GM18858 (cell line): ENCODE data around the gene DCUN1D2.
"Not testable (repeated sequence)": the region's sequence is repeated elsewhere in the genome, so short reads cannot be mapped to it uniquely, and the experiment has no call there.

Experiments used
- ATAC-seq: cut with Tn5 transposase; IDR thresholded peaks from one replicate; pipeline ENCODE4 v1.9.1; 2021; ENCODE audit not compliant: unreplicated experiment

DCUN1D2 gene

GRCh38 chr13:113448885-113449692 lies 41.4 kb downstream of the DCUN1D2 start:
- ATAC-seq, result no peak

GRCh38 chr13:113448545-113448884 lies 42.0 kb downstream of the DCUN1D2 start:
- no peak for ATAC-seq

DNA sequence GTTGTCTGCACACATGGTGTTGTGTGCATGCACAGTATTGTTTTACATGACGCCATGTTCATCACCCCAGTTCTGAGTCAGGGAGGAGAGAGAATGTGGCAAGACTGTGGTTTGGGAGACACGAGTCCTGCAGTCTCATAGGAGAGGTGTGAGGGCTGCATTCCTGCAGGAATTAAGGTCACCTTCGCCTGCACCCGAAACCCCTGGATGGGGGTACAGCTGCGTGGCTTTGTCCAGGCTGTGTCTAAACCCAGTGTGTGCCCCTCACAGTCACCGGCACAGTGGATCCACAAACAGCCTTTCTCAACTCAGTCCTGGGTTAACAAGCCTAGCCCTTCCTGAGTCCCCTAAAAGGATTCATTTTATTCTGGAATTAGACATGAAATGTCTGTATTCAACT lies 42.9 kb downstream of the DCUN1D2 start:
- no peak for ATAC-seq

- ATAC-seq, result no peak
Observed at GRCh38 chr13:113446488-113446854, 44.0 kb downstream of the DCUN1D2 start.

DNA sequence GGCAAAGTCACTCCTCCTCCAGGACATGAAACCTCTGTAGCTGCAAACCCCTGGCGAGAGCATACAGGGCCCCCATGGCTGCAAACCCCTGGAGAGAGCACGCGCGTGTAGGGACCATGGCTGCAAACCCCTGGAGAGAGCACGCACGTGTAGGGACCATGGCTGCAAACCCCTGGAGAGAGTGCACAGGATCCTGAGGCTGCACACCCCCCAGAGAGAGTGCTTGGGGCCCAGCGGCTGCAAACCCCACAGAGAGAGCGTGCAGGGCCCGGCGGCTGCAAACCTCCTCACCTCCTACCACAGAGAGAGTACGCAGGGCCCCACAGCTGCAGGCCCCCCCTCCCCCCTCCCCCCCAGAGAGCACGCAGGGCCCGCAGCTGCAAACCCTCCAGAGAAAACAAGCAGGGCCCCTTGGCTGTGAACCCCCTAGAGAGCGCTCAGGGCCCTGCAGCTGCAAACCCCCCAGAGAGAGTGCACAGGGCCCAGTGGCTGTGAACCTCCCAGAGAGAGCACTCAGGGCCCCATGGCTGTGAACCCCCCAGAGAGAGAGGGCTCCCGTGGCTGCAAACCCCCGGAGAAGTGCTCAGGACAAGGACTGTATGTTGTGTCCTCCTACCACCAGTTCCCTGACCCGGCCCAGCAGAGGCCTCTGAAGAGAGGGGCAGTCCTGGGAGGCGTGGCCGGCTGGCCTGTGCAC lies 44.6 kb downstream of the DCUN1D2 start:
- no peak for ATAC-seq

GRCh38 chr13:113443991-113444390 lies 46.5 kb downstream of the DCUN1D2 start:
- ATAC-seq, result no peak

DNA sequence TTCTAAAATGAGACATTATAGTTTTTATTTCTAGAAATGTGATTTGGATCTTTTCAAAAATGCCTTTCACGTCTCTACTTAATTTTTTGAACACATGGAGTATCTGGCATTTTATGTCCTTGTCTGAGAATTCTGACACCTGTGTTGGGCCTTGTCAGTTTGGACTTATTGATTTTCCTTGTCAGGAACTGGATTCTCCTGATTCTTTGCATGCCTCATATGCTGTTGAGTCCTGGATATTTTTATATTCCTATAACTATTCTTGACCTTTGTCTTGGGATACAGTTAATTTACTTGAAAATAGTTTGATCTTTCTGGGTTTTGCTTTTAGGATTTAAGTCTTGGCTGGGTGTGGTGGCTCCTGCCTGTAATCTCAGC lies 47.5 kb downstream of the DCUN1D2 start:
- ATAC-seq, result no peak

DNA sequence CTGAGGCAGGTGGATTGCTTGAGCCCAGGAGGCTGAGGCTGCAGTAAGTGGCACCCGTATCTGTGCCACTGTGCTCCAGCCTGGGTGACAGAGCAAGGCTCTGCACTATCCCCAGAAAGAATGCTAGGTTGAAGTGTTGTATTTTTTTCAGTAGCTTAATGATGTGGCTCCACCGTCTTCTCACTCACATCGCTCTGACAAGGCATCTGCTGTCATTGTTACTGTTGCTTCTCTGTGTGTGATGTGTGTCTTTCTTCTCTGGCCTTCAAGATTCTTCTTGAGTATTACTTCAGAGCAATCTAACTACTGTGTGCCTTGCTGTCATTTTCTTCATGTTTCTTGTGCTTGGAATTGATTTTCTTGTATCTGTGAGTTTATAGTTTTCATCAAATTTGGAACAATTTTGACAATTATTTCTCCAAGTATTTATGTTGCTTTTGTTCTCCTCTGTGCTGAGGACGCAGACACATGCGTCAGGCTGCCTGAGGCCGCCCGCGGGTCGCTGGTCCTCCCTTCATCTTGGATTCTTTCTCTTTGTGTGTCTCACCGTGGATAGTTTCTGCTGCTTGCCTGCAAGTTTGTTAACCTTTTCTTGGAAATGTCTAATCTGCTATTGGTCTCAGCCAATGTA lies 48.0 kb downstream of the DCUN1D2 start:
- no peak for ATAC-seq

- no peak for ATAC-seq
Observed at GRCh38 chr13:113441661-113442060, 48.9 kb downstream of the DCUN1D2 start.

DNA sequence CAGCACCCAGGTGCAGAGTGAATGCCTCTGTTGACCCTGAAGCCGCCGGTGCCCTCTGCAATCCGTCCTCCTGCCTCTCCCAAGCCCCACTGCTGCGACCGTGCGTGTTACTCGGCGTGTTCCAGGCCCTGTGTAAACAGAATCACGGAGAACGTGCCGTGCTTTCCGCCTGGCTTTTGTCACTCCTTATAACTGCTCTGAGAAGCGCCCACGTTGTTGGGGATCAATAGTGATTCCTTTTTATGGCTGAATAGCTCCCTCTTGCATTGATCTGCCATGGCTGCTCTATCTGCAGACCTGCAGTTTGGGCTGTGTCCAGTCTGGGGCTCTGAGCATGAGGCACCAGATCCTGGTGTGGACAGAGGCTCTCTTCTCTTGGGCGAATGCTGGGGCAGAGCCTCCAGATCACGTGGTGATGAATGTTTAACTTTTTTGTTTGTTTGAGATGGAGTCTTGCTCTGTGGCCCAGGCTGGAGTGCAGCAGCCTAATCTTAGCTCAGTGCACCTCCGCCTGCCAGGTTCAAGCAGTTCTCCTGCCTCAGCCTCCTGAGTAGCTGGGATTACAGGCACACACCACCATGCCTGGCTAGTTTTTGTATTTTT lies 53.0 kb downstream of the DCUN1D2 start:
- ATAC-seq, result no peak

DNA sequence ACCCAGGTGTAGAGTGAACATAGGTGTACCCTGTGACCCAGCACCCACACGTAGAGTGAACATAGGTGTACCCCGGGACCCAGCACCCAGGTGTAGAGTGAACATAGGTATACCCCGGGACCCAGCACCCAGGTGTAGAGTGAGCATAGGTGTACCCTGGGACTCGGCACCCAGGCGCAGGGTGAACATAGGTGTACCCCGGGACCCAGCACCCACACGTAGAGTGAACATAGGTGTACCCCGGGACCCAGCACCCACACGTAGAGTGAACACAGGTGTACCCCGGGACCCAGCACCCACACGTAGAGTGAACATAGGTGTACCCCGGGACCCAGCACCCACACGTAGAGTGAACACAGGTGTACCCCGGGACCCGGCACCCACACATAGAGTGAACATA lies 53.6 kb downstream of the DCUN1D2 start:
- ATAC-seq, result not testable (repeated sequence)

- ATAC-seq, result not testable (repeated sequence)
Observed at GRCh38 chr13:113435907-113436306, 54.6 kb downstream of the DCUN1D2 start.

GRCh38 chr13:113433391-113433916 lies 57.1 kb downstream of the DCUN1D2 start:
- ATAC-seq, result no peak

GRCh38 chr13:113432506-113433270 lies 57.8 kb downstream of the DCUN1D2 start:
- ATAC-seq, result no peak

GRCh38 chr13:113431171-113431570 lies 59.3 kb downstream of the DCUN1D2 start:
- no peak for ATAC-seq

DNA sequence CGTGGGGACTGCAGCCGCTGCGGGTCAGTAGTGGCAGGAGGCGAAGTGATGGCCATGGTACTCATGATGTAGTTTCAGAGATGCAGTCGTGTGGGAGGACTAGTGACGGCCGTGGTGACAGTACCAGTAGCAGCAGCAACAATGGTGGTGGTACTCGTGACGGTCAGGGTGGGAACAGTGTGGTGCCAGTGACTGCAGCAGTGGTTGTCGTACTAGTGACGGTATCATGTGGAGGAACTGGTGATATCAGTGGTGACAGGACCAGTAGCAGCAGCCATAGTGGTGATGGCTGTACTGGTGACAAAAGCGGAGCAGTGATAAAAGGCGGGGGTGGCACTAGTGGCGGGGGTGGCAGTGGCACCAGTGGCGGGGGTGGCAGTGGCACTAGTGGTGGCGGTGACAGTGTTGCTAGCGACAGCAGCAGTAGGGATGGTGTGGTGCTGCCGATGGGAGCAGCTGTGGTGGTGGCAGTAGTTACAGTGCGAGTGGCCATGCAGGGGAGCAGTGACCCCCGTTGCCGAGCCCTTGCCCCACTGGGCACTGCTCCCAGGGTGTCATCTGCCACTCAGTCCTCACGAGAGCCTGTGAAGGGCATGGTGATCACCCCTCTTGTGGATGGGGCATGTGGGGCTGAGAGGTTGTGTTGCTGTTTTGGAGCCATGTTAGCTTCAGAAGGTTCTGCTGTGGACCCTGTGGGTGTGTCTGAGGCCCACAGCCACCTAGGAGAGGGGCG lies 60.0 kb downstream of the DCUN1D2 start:
- no peak for ATAC-seq

- ATAC-seq, result no peak
Observed at GRCh38 chr13:113429608-113429985, 60.9 kb downstream of the DCUN1D2 start.

DNA sequence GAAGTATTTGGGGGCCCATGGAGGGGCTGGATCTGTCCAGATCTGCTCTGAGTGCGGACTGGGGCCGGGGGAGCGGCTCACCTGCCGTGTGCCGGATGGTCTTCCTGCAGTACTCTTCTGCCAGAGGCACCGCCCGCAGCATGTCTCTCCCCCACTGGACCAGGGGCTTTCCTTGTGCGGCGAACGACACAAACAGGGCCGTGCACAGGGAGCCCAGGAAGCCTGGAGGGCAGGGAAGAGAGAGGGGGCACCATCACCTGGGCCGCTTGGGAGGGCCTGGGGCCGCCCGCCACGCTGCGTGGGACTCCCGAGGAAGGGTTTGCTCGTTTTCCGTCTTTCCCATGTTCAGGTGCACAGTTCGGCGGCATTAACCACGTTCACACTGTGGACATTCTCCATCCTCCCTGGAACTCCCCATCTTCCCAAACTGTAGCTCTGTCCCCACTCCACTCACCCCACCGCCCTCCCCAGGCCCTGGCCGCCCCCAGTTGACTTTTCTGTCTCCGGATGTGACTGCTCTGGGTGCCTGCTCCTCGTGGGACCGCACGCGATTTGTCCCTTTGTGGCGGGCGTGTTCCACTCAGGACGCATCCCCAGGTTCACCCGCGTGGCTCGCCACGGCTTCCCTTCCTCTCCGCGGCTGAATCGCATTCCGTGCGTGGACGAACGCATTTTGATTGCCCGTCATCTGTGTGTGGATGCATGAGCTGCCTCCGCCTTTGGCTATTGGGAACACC lies 61.5 kb downstream of the DCUN1D2 start:
- ATAC-seq, result no peak

- no peak for ATAC-seq
Observed at GRCh38 chr13:113428469-113428865, 62.0 kb downstream of the DCUN1D2 start.
